CD1c-positive myeloid dendritic cell (primary cell): ENCODE data around the gene GOSR2.
A peak's percentile ranks its signal among the peaks of the same experiment; 100 is the strongest.
"Not testable (repeated sequence)": the region's sequence is repeated elsewhere in the genome, so short reads cannot be mapped to it uniquely, and the experiment has no call there.

Experiments used
- DNase-seq: peaks from one replicate; pipeline ENCODE4 v3.0.0-alpha.2; 2016; ENCODE audit errors: extremely low spot score

Gene GOSR2

DNA sequence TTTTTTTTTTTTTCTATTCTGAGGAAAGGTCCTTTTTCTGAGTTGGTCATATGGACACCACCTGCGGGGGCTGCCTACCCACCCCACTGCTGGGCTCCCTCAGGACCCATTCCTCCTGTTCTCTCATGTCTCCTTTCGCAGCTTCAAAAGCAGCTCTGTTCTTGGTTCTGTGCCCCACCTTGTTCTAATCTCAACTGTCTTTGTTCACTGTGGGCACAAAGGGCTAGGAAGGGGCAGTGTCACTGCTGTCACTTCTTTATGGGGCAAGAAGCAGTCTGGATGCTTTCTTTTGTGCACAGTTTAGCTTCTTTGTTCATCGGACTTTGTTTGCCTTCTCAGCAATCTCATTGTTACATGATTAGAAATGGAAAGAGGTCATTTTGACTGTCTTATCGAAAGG, 7.1 kb downstream of the GOSR2 start:
- no peak for DNase-seq

DNA sequence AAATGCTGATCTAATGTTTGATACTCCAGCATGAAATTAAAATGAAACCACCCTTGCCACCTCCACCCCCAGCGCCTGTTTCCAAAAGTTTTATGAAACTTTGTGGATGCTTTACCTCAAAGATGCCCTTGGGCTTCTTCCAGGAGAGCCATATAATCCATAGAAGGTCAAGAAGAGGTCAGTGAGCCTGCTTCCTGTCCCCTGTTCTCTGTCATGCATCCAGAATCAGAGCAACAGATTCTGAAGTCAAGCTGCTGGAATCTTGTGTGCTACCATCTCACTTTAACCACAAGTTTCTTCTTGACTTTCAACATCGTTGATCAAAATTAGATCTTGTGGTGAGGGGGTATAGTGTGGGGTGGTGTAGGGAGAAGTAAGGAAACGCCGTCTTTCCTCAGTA, 8.6 kb downstream of the GOSR2 start:
- DNase-seq = no peak

DNA sequence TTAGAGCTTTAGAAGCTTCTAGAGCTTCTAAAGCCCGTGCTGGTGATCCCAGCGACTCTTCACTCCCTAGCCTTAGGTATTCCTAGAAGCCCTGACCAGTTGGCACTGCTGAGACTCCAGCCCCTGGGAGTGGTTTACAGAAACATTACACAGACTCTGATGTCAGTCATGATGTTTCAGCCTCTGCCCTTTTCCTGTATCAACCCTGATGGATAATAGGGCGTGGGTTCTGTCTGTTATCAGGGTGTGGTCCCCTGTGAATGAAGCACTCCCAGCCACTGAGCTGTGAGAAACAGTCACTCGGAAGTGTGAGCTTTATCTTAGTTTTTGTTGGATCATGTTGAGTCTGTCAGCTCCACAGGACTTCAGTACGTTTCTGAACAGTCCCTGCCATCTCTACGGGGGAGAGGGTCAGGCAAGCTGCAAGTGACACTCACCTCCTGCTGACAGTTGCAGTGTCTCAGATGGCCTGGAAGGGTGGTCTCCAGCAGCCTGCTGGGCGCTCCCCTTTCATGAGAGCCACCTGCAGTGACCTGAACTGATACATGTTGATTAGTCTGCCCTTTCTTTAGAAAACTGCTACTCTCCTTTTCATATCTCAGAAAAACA, 12.8 kb downstream of the GOSR2 start:
- DNase-seq = no peak

DNA sequence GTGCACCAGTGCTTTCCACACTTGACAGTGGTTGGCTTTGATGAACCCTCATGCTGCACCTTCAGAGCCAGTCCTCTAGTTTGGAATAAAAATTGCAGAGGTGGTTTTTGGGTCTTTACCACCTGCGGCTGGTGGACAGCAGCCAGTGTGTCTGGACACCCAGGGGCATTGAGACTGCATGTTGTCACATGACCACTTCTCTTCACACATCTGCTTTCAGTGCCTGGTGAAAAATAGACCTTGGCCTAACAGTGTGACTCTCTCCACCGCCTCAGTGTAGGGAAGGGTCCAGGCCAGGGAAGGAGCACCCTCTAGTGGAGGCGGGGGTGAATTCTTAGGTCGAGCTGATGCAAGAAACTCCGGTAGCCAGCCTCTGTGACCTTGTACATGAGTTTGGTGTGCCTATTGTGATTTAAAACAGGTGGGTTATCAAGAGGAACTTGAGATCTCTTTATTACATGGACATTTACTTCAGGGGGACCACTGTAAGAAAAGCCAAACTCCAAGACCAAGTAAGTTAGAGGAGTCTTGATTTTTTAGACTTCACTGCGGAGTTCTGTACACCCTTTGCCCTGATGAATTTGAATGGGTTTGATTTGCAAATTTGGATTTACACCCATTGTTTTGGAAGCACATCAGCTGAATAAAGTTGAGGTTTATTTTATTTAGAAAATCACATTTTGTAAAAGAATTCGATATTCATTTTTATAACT, 17.9 kb downstream of the GOSR2 start:
- peak; percentile 71 for DNase-seq

DNA sequence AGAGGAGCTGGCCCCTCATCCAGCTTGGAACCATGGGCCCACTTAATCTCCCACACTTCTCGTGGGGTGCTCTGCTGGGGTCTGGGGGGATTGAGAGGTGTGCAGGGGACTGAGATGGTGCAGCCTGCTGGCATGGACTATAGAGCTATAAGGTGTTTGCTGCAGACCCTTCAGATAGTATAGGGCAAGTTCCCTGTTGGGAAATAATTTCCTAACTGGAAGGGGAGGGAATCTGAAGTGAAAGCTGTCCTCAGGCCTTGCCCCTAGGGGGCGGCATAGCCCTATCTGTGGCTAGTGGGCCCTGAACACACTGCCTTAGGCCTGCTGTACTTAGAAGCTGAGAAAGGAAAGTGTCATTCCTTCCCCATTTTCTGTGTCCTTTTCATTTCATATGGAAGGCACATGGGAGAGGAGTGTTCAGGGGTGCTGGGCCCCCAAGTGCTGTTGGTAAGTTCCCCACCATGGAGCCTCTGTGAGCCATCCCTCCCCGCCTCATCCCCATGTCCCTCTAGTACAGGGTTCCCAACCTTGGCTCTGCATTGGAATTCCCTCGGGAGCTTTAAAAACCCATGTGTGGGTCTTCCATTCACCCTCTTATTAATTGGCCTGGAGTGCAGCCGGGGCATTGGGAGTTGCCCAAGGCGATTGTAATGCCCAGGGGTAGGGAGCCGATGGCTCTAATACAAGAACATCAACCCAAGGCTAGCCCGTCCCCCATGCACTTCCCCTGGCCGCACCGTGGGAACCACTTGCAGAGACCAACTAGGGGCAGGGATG, 19.7 kb downstream of the GOSR2 start:
- peak; percentile 58 for DNase-seq

GRCh38 chr17:46943218-46943500, 20.2 kb downstream of the GOSR2 start:
- no peak for DNase-seq

DNA sequence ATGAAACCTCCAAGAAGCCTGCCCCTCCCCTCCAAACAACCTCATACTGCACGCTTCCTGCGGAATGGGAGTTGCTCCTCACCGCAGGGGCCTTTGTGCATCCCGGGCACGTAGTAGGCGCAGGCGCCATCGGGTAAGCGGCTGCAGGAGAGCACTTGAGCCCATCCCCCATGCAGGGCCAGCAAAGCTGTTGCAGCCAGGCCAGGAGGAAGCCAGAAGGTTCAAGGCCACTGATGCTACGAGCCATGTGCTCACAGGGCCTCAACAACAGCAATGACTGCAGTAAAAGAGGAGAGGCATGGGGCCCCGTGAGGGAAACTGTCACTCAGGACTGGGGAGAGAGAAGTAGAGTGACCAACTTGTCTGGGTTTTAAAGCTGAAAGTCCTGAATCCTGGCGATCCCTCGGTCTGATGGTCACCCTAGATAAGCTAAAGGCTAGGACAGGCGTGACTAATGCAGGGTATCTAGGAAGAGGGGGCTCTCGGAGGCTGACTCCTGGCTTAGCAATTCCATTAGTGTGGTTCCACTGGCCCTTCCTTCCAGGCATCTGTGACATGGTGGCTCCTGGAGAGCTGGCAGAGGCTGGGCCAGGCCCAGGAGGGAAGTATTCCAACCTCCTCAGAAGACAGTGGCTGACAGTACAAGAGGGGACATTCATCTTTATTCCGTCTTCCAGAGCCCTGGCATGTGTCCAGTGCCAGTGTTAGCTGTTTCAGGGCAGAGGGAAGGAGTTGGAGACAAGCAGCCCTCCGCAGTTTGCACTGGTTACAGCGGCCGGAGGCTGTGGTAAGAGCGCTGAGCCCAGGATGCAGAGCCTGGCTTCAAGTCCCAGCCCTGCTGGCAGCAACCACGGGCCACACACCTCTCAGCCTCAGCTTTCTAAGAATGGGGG, 20.8 kb downstream of the GOSR2 start:
- no peak for DNase-seq

DNA sequence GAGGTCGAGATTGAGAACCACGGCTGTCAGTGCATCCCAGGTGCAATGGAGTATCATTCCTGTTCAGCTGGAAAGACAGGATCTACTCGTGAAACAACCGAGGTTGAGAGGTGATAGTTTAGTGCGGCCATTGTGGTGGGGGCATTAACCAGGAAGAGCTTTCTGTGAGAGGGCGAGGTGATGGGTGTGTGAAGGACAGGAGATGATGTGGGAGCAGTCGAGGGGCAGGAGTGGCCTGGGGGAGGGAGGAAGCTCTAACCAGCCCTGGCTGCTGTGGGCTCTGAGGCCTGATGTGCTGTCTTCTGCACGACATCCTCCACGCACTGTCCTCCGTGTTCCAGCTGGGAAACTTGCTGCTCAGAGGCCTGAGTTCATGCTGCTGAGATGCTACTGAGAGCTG, 22.0 kb downstream of the GOSR2 start:
- no peak for DNase-seq

DNA sequence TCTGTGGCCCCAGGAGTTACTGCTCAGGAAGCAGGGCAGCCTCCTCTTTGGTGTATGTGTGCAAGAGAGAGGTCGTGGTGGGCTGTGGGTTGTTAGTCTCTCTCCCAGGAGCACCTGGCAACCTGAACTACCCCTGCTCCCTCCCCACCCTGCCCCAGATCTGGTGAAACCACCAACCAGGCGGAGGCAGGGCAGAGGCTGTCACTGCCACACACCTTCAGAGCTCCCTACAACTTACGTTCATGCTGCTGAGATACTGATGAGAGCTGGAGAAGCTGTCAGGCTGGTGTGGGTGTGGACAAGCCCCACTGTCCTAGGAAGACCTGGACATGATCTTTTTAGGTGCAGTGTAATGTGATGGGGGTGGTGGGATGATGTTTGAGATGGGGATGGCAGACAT, 24.3 kb downstream of the GOSR2 start:
- no peak for DNase-seq

- no peak for DNase-seq
Measured at GRCh38 chr17:46948544-46948943, 25.6 kb downstream of the GOSR2 start.

DNA sequence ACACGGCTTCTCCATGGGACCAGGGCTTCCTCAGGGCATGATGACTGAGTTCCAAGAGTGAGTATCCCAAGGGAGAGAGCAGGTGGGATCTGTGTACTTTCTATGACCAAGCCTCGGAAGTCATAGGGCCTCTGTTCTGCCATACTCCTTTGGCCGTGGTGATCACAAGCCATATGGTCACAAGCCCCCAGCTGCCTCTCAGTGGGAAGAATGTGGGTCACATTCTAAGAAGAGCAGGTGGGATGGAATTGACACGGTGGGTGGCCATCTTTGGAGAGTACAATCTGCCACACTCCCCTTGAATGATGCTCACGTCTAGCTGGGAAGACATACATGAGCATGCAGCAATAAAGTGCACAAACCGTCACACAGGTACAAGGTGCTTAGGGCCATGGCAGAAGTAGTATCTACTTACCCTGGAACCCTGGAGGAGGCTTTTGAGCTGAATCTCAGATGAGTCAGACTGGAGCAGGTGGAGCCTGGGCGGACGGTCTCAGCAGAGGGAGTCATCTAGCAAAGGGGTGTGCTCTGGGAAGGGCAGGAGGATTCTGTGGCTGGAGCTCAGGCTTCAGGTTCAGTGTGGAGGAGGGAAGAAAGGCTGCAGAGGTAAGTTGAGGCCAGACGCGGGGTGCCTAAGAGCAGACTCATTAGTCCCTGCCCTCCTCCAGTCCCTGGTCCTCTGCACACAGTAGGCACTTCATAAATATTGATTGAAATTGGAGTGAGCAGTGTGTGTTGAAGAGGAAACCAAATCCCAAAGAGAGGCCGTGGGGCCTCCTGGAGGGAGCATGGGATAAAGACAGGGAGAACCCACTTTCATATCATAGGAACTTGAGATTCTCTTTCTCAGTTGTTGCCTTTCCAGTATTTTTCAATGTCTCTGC, 26.6 kb downstream of the GOSR2 start:
- DNase-seq = no peak

DNA sequence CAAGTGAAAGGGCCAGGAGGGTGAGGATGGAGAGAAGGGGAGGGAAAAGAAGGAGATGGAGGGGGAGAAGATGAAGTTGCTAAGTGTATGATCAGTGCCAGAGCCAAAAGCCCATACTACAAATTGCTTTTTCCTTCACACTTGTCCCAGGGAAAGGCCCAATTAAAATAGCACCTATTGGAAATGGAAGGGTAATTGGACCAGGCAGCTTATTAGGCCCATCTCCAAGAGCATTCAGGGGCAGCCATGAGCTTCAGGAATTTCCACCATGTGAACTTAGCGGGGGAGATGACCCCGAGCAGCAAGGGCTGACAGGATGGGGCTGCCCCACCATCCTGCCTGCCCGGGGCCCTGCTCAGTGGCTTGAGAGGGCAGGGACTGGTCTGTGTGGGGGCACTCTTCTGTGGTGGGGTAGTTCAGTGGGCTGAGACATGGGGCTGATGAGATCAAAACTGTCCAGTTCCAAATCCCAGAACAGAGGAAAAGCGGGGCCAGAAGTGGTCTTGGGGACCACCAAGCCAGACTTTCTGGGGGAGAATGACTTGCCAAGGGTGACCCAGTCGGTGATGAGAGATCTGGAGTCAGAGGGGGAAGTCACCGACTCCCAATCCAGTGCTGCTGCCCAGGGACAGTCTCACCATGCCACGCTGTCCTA, 27.5 kb downstream of the GOSR2 start:
- no peak for DNase-seq

GRCh38 chr17:46950997-46951621, 28.1 kb downstream of the GOSR2 start:
- DNase-seq = no peak

DNA sequence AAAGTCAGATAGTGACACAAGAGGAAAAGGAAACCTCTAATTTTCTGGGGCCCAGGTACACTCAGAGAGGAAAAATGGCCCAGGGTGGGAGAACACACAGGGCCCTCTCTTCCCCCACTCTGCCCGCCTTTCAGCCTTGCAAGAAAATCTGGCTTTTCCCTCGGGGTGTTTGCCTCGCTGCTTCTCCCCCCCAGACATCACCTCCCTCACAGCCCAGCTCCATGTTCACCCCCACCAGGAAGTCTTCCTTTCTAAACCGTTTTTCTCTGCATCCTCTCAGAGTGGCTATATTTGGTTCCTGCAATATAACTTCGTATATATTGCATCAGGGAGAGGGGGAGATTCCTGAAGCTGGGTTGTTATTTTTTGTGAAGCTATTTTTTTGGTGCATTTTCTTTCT, 28.7 kb downstream of the GOSR2 start:
- DNase-seq = no peak

- DNase-seq = no peak
Measured at GRCh38 chr17:46952115-46952514, 29.2 kb downstream of the GOSR2 start.

DNA sequence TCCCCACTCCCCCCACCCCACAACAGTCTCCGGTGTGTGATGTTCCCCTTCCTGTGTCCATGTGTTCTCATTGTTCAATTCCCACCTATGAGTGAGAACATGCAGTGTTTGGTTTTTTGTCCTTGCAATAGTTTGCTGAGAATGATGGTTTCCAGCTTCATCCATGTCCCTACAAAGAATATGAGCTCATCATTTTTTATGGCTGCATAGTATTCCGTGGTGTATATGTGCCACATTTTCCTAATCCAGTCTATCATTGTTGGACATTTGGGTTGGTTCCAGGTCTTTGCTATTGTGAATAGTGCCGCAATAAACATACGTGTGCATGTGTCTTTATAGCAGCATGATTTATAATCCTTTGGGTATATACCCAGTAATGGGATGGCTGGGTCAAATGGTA, 30.2 kb downstream of the GOSR2 start:
- DNase-seq = not testable (repeated sequence)

- no peak for DNase-seq
Measured at GRCh38 chr17:46958041-46958591, 35.2 kb downstream of the GOSR2 start.

- DNase-seq = no peak
Measured at GRCh38 chr17:46960152-46960551, 37.2 kb downstream of the GOSR2 start.

DNA sequence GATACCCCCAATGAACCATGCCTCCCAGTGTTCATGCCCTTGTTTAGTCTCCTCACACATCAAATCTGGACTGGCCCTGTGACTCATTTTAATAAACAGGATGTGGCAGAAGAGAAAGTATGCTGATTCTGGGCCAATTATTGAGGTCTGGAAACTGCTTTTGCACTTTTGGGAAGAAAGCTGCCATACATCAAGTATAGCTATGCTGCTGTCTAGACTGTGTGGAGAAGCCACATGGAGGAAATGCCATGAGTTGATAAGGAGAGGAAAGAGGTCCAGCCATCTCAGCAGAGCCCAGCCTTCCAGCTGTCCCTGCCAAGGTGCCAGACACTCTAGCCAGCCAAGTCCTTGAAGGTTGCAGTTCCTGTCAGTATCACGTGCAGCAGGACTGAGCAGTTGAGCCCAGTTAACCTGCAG, 39.4 kb downstream of the GOSR2 start:
- no peak for DNase-seq

DNA sequence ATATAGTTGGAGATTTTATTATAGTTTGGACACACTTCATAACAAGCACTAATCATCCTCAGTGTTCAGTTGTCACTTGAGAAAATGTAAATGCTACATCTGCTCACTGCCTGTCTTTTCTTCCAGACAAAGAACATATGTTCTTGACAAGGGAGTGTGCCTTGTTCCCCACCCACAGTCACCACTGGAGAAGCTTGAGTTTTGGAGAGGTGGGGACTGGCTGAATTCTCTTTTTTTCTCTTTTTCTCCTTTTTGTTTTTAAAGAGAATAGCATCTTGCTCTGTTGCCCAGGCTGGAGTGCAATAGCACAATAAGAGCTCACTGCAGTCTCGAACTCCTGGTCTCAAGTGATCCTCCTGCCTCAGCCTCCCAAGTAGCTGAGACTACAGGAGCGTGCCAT, 40.6 kb downstream of the GOSR2 start:
- DNase-seq = no peak
